Psoas muscle (tissue), 8 donors: ENCODE measurements around the gene ATP6V1D. TPM values are rescaled to one million over a fixed set of nuclear protein-coding genes. Genes with fewer than 3 reads are reported as not detected.

ENCODE experiments used
- ATAC-seq, 4 donors: fragments of 200-7000 bp; cut with Tn5 transposase; one replicate each; pipeline ENCODE4 v1.9.1; 2020; ENCODE audit warnings: moderate library complexity in 3 of 4, mild to moderate bottlenecking in 2 of 4
- DNase-seq, 2 donors: peaks; one replicate each; pipeline ENCODE4 v3.0.0-alpha.2; 2020
- H3K27ac ChIP-seq: fragments of 200-600 bp; one replicate; pipeline ENCODE4 v1.8.0; 2022
- H3K27me3 ChIP-seq, 3 donors: fragments of 200-600 bp in 1 of 3; one replicate each; pipeline versions ENCODE4 v1.6.1 to v1.8.0; 2013 to 2022; ENCODE audit warnings: low read length in 2 of 3, mild to moderate bottlenecking in 2 of 3, moderate library complexity in 1 of 3; ENCODE audit not compliant: insufficient read depth in 3 of 3
- H3K36me3 ChIP-seq, 2 donors: fragments of 200-600 bp in 1 of 2; one replicate each; pipeline versions ENCODE4 v1.6.1 to v1.8.0; 2013 to 2022; ENCODE audit warnings: low read depth in 1 of 2, mild to moderate bottlenecking in 1 of 2, moderate library complexity in 1 of 2; ENCODE audit not compliant: insufficient read depth in 1 of 2
- H3K4me1 ChIP-seq: fragments of 200-600 bp; one replicate; pipeline ENCODE4 v1.8.0; 2022
- H3K4me3 ChIP-seq: fragments of 200-600 bp; one replicate; pipeline ENCODE4 v1.8.0; 2022; ENCODE audit warnings: mild to moderate bottlenecking
- H3K9me3 ChIP-seq: fragments of 200-600 bp; one replicate; pipeline ENCODE4 v1.8.0; 2022
- CTCF ChIP-seq: fragments of 200-600 bp; IDR thresholded peaks from one replicate; pipeline ENCODE4 v1.8.0; 2022; ENCODE audit warnings: antibody characterized with exemption
- WGBS, 3 donors: extraction: QIAGEN DNeasy Blood & Tissue Kit; methylation state at CpG; one replicate each; pipeline versions ENCODE4 v1.1.6 to v1.1.7; 2013; 5-methylcytosine and 5-hydroxymethylcytosine counted together
- intact Hi-C, 2 donors: fragments of 100-400 bp; cut with DNase I; formaldehyde crosslinking; loops; one replicate each; pipeline versions ENCODE4 v1.11.0 to v1.14.2; 2022
- polyA plus RNA-seq, 3 donors: library from polyadenylated mRNA; stranded (reverse); fragments of 200-250 nt; gene quantifications; one replicate each; pipeline ENCODE4 v1.2.3, GENCODE V29; 2013
- total RNA-seq, 4 donors: library from RNA; stranded (reverse); fragmentation: NEBNext Ultra II Directional in 2 of 4; extraction: Animal tissue kit (Norgen Biotek cat#: 25700) in 2 of 4; gene quantifications; one replicate each; pipeline versions ENCODE4 v1.2.1 to v1.2.4, GENCODE V29; 2021 to 2023
- donor health status: healthy with polysubstance abuse.
- donor health status: DM: no; HTN: no; CAD: no; lungs with moderate emphysema.
- donor health status: Bipolar disorder and iron deficiency.
- donor health status: healthy.
- donor health status: DM: yes; HTN: yes; CAD: no.
- donor health status: DM: no; HTN: no; CAD: no.
- donor health status: DM: no; HTN: no; CAD: no.
- donor health status: DM: yes; HTN: yes; CAD: no.

Gene ATP6V1D
- total and polyA plus RNA-seq, 7 donors: 54.1 to 133 (median 66.7) TPM

- Histone ChIP-seq H3K4me3 (no peak overlapping the region), H3K4me1 (no peaks in the 10 kb centered on the region), H3K27ac (no peak overlapping the region), H3K9me3 (no peaks in the 10 kb centered on the region), H3K27me3 (no peaks in the 10 kb centered on the region), H3K36me3 (peaks cover 6 to 79% of the 10 kb centered on the region in 2 donors)
- intact Hi-C loops: no loop called here
- no peak for DNase-seq
- ATAC-seq: no peak
- no peak for TF ChIP-seq CTCF
- WGBS, 3 donors: 84 to 88% (median 88%) methylated on average over 1 of the region's 1 CpG
Measured at GRCh38 chr14:67313153-67313552, 46.5 kb downstream of the ATP6V1D start.

DNA sequence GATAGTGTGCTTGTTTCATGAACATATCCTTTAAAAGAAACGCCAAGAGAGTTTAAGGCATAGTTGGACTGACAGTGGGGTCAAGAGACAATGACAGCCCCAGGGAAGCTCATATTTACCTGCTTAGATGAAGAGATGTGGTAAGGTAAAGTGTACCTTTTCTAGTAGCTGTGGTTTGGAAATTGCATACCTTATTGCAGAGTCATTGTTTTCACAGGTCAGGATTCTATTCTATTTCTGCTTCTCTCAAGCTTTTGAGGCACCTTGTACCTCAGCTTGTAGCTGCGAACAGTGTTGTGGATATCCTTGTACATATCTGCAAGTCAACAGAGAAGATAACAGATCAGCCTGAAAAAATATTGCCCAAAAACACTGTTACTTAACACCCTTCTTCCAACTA, 47.7 kb downstream of the ATP6V1D start:
- no peak for DNase-seq

More for the DNA sequence above, 47.7 kb downstream of the ATP6V1D start:
- H3K4me3 ChIP-seq: no peak overlapping the region
- no peaks in the 10 kb centered on the region for H3K27me3 ChIP-seq
- H3K9me3 ChIP-seq: no peaks in the 10 kb centered on the region
- peaks cover 6 to 66% of the 10 kb centered on the region in 2 donors for H3K36me3 ChIP-seq
- ATAC-seq: no peak
- no peak for TF ChIP-seq CTCF
- intact Hi-C loops: no loop called here
- H3K27ac ChIP-seq: no peak overlapping the region
- 95 to 98% (median 97%) methylated on average over 2 of the region's 2 CpGs for WGBS, 3 donors
- no peaks in the 10 kb centered on the region for H3K4me1 ChIP-seq

Other genes with a start within 250 kb of the ATP6V1D start
- gene GARIN2, start 170.4 kb downstream of the ATP6V1D start, total RNA-seq: not detected
- gene GARIN2, start 170.4 kb downstream of the ATP6V1D start, polyA plus RNA-seq: not detected
- gene PALS1, start 118.4 kb downstream of the ATP6V1D start, total RNA-seq: 10 to 100 TPM; 12.0 to 22.7 (median 17.1) TPM
- 10 to 100 TPM in 1 of 3 donors, 1 to 10 TPM in 2; 5.9 to 22.7 (median 8.8) TPM for gene PALS1, start 118.4 kb downstream of the ATP6V1D start, polyA plus RNA-seq
- 100 to 1,000 TPM in 3 of 4 donors, 10 to 100 TPM in 1; 89.7 to 144 (median 125) TPM for gene EIF2S1, start 524 bp upstream of the ATP6V1D start, total RNA-seq
- gene EIF2S1, start 524 bp upstream of the ATP6V1D start, polyA plus RNA-seq: 100 to 1,000 TPM; 112 to 299 (median 286) TPM
- under 1 TPM in 2 of 4 donors, not detected in 2; 0.59 to 0.77 TPM for gene PLEK2, start 52.4 kb upstream of the ATP6V1D start, total RNA-seq
- gene PLEK2, start 52.4 kb upstream of the ATP6V1D start, polyA plus RNA-seq: 1 to 10 TPM in 1 of 3 donors, under 1 TPM in 1, not detected in 1; 0.05 to 2.1 TPM
- 1 to 10 TPM in 1 of 4 donors, under 1 TPM in 3; 0.46 to 1.2 (median 0.72) TPM for gene TMEM229B, start 128.9 kb upstream of the ATP6V1D start, total RNA-seq
- gene TMEM229B, start 128.9 kb upstream of the ATP6V1D start, polyA plus RNA-seq: under 1 TPM; 0.14 to 0.52 (median 0.48) TPM
- 1 to 10 TPM; 1.1 to 4.5 (median 2.5) TPM for gene PLEKHH1, start 173.5 kb upstream of the ATP6V1D start, total RNA-seq
- gene PLEKHH1, start 173.5 kb upstream of the ATP6V1D start, polyA plus RNA-seq: 1 to 10 TPM; 1.4 to 3.4 (median 2.5) TPM
- gene PIGH, start 240.5 kb upstream of the ATP6V1D start, total RNA-seq: 10 to 100 TPM; 12.3 to 25.2 (median 18.0) TPM
- gene PIGH, start 240.5 kb upstream of the ATP6V1D start, polyA plus RNA-seq: 10 to 100 TPM; 32.3 to 50.6 (median 45.1) TPM